ENCODE results near the gene ADORA1. TPM values are rescaled to one million over a fixed set of nuclear protein-coding genes. Genes with fewer than 3 reads are reported as not detected.

ADORA1 gene
- total RNA-seq, 1 experiment from 2014 or later: 1.2 TPM

DNA sequence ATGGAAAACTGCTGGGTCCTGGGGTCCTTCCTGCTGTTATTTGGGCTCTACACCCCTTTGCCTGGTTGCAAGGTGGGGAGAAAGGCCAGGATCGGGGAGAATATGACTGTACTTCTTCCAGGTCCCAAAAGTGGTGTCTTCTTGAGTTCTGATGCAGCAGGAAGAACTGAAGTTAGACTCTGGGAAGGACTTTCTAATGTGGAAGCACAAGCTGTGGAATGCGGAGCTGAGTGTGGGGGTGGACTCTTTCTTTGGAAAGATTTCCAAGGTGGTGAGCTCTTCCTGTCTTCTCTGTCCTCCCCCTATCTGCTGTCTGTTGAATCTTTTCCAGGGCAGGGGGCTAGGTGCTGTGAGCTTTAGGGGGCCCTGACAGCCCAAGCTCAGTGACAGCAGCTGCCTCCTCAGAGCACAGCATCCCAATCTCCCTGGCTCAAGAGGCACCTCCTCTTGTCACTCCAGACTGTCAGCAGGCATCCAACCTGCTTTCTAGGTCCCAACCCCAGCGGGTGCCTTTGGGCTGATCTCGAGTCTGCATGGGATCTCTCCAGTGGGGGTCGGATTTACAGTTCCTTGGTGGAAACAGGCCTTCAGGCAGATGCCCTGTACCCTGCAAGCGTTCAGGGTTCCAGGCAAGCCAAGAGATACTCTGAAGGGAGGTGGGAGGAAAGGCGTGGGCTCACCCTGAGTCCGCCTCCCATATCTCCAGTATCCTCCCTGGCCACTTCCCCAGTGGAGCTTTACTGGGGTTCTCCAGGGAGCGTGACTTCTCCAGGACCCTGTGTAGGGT lies 23.2 kb downstream of the ADORA1 start:
- H3K9me3 ChIP-seq (ENCODE audit: low read depth, low read length, poor library complexity, severe bottlenecking): no peaks in the 10 kb centered on the region
- intact Hi-C loops (cut with micrococcal nuclease; ENCODE audit: unreplicated experiment): no loop called here
- no peak overlapping the region for H3K27ac ChIP-seq (ENCODE audit: low read depth, low read length, poor library complexity, severe bottlenecking)
- peaks cover 36% of the 10 kb centered on the region for H3K4me1 ChIP-seq (ENCODE audit: insufficient read depth, low read length, poor library complexity, severe bottlenecking)
- no TSS peak for BruUV-seq (replicated peaks)
- TF ChIP-seq, protein P1, sequence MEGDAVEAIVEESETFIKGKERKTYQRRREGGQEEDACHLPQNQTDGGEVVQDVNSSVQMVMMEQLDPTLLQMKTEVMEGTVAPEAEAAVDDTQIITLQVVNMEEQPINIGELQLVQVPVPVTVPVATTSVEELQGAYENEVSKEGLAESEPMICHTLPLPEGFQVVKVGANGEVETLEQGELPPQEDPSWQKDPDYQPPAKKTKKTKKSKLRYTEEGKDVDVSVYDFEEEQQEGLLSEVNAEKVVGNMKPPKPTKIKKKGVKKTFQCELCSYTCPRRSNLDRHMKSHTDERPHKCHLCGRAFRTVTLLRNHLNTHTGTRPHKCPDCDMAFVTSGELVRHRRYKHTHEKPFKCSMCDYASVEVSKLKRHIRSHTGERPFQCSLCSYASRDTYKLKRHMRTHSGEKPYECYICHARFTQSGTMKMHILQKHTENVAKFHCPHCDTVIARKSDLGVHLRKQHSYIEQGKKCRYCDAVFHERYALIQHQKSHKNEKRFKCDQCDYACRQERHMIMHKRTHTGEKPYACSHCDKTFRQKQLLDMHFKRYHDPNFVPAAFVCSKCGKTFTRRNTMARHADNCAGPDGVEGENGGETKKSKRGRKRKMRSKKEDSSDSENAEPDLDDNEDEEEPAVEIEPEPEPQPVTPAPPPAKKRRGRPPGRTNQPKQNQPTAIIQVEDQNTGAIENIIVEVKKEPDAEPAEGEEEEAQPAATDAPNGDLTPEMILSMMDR (conservative IDR thresholded peaks at IDR 0.05; ENCODE audit: low read depth, low read length): no peak
- TF ChIP-seq EZH2 (IDR thresholded peaks at IDR 0.05; ENCODE audit: borderline replicate concordance, low read depth, low read length, poor library complexity, severe bottlenecking): no peak
- no peak for DNase-seq (ENCODE audit: low spot score)
- CTCF ChIA-PET: no interaction called here
- H3K36me3 ChIP-seq (ENCODE audit: insufficient read depth, low read length, poor library complexity, severe bottlenecking): no peaks in the 10 kb centered on the region
- no peak overlapping the region for H3K4me3 ChIP-seq (ENCODE audit: low read depth, low read length, poor library complexity, severe bottlenecking)
- H3K27me3 ChIP-seq (replicated peaks; ENCODE audit: insufficient read depth, low read depth, low read length, poor library complexity): peaks cover 2% of the 10 kb centered on the region
- POLR2A ChIA-PET (ENCODE audit: low non-redundant PET): interaction anchor here (0.5 kb wide), 1 partner anchor 22 kb away, joined by 3 read pairs; no protein-coding TSS in a partner anchor

DNA sequence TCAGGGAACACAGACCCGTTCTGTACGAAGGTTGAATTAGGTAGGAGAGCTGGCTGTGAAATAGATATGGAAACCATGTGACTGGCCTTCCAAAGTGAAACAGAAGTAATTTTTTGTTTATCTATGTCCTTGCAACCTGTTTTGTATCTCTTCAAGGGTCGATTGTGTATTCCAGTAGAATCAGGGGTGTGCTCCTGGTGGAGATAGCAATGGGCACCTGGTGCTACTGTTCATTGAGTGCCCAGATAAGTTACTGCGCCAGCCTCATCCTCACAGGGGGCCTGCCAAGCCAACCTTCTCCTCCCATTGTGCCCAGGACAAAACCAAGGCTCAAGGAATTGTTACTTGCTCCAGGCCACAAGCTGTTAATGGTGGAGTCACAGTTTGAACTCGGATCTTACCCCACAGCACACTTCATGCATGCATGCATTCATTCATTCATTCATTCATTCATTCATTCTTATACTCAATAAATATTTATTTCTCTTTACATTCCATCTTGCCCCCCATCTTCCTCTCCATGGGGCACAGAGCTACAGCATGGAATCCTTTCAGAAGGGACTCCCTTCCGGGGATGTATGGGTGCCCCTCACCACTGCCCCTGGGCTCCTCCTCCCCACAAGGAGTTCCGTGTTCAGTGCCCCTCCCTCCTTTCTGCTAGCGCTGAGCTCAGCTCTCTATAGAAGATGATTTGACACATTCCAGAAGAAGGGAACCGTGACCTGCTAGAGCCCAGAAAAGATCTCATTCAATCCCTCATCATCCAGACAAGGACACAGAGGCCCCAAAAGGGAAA lies 24.0 kb downstream of the ADORA1 start:
- Histone ChIP-seq H3K4me1 (ENCODE audit: insufficient read depth, low read length, poor library complexity, severe bottlenecking) (peaks cover 36% of the 10 kb centered on the region), H3K36me3 (ENCODE audit: insufficient read depth, low read length, poor library complexity, severe bottlenecking) (no peaks in the 10 kb centered on the region), H3K27me3 (replicated peaks; ENCODE audit: insufficient read depth, low read depth, low read length, poor library complexity) (peaks cover 8% of the 10 kb centered on the region), H3K9me3 (ENCODE audit: low read depth, low read length, poor library complexity, severe bottlenecking) (no peaks in the 10 kb centered on the region), H3K27ac (ENCODE audit: low read depth, low read length, poor library complexity, severe bottlenecking) (no peak overlapping the region), H3K4me3 (ENCODE audit: low read depth, low read length, poor library complexity, severe bottlenecking) (no peak overlapping the region)
- BruUV-seq (replicated peaks): no TSS peak
- ChIA-PET CTCF (interaction anchor here (1.1 kb wide), 1 partner anchor 23 kb away, joined by 5 read pairs; no protein-coding TSS in a partner anchor), POLR2A (ENCODE audit: low non-redundant PET) (no interaction called here)
- DNase-seq (ENCODE audit: low spot score): no peak
- intact Hi-C loops (cut with micrococcal nuclease; ENCODE audit: unreplicated experiment): no loop called here
- TF ChIP-seq, protein P1 (conservative IDR thresholded peaks at IDR 0.05; ENCODE audit: low read depth, low read length): no peak
- TF ChIP-seq EZH2 (IDR thresholded peaks at IDR 0.05; ENCODE audit: borderline replicate concordance, low read depth, low read length, poor library complexity, severe bottlenecking): no peak

DNA sequence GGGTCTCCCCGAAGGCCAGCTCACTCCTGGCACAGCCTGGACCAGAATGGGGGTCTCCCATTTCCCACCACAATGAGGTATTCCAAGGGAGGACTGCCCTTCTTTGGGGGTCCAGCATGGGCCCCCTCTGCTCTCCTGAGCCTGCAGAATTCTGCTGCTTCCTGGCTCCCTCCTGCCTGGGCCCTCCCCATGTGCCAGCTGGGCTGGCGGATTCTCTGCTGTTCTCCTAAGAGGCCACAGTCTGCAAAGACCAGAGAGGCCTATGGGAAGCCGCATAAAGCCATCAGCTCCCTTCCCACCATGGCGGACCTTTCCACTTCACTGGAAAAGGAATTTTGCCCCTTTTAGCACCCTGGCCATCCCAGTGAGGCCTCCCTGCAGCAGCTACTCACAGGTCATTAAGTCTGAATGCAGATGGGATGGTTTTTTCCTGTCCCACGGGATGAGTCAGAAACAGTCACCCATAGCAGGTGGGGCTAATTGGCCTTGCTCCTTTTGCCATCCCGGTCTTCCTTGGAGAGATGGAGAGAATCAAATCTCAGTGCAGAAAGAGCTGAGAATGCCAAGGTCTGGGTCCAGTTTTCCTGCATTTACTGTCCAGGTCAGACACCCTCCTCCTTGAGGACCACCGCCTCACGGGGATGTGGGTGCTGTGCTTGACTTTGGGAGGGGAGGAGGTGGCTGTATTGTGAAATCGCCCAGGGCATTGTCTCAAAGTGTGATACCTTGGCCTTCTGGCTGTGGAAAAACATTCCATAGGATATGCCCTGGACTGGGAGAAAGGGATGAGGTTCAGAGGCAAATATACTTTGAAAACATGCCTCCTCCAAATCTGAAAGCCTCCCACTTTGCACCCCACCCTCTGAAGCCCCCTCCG lies 24.9 kb downstream of the ADORA1 start:
- ChIA-PET POLR2A (ENCODE audit: low non-redundant PET) (interaction anchor here (0.6 kb wide), 1 partner anchor 811 kb away, joined by 8 read pairs; no protein-coding TSS in a partner anchor), CTCF (interaction anchor here (0.7 to 1.1 kb wide), 2 partner anchors 24 to 112 kb away, joined by 3 to 5 read pairs; no protein-coding TSS in a partner anchor)
- Histone ChIP-seq H3K27me3 (replicated peaks; ENCODE audit: insufficient read depth, low read depth, low read length, poor library complexity) (peaks cover 8% of the 10 kb centered on the region), H3K27ac (ENCODE audit: low read depth, low read length, poor library complexity, severe bottlenecking) (no peak overlapping the region), H3K4me1 (ENCODE audit: insufficient read depth, low read length, poor library complexity, severe bottlenecking) (peaks cover 36% of the 10 kb centered on the region), H3K4me3 (ENCODE audit: low read depth, low read length, poor library complexity, severe bottlenecking) (no peak overlapping the region), H3K36me3 (ENCODE audit: insufficient read depth, low read length, poor library complexity, severe bottlenecking) (no peaks in the 10 kb centered on the region), H3K9me3 (ENCODE audit: low read depth, low read length, poor library complexity, severe bottlenecking) (no peaks in the 10 kb centered on the region)
- intact Hi-C loops (cut with micrococcal nuclease; ENCODE audit: unreplicated experiment): no loop called here
- peak; percentile 60 for DNase-seq (ENCODE audit: low spot score)
- TF ChIP-seq EZH2 (IDR thresholded peaks at IDR 0.05; ENCODE audit: borderline replicate concordance, low read depth, low read length, poor library complexity, severe bottlenecking): no peak
- TF ChIP-seq, protein P1 (conservative IDR thresholded peaks at IDR 0.05; ENCODE audit: low read depth, low read length): no peak
- BruUV-seq (replicated peaks): no TSS peak
